Right lobe of liver (tissue), 4 donors: Measurements from ENCODE around the gene VCL.

Experiments used
- CTCF ChIP-seq, 4 donors: fragments of 200-600 bp in 3 of 4; fragments of 450-650 bp in 1 of 4; IDR thresholded peaks; one replicate each; pipeline versions ENCODE4 v1.5.1 to v1.8.0; 2016 to 2022; ENCODE audit warnings: antibody characterized with exemption in 4 of 4, mild to moderate bottlenecking in 2 of 4
- POLR2A ChIP-seq: fragments of 450-650 bp; IDR thresholded peaks from one replicate; pipeline ENCODE4 v1.6.1; 2017; ENCODE audit warnings: antibody characterized with exemption, mild to moderate bottlenecking
- donor health status: DM: no; HTN: no; CAD: no.
- donor health status: DM: no; HTN: no; CAD: no.
- donor health status: DM: no; HTN: yes; CAD: no.

- no peak for TF ChIP-seq CTCF (IDR thresholded peaks at IDR 0.05)
- TF ChIP-seq POLR2A, result no peak
These were observed 159.0 kb downstream of the VCL start for GRCh38 chr10:74156919-74157289.
